Forelimb muscle (tissue), 1 donor: ENCODE measurements around the gene ARHGAP31. TPM values are rescaled to one million over a fixed set of nuclear protein-coding genes. Genes with fewer than 3 reads are reported as not detected.
"Not testable (repeated sequence)": the region's sequence is repeated elsewhere in the genome, so short reads cannot be mapped to it uniquely, and the experiment has no call there.

Experiments
- DNase-seq: peaks from one replicate; pipeline ENCODE4 v3.0.0-alpha.2; 2013; ENCODE audit warnings: low read depth
- polyA plus RNA-seq: library from polyadenylated mRNA; unstranded; fragments of 120-200 nt; gene quantifications from one replicate; pipeline ENCODE4 v1.2.1, GENCODE V29; 2013; ENCODE audit not compliant: insufficient read length

Gene ARHGAP31
- polyA plus RNA-seq, 1 donor: 10.1 TPM

- no peak for DNase-seq
Measured at GRCh38 chr3:119349354-119350041, 55.3 kb downstream of the ARHGAP31 start.

- DNase-seq: no peak
Measured at GRCh38 chr3:119350114-119350513, 55.9 kb downstream of the ARHGAP31 start.

GRCh38 chr3:119351581-119351980, 57.4 kb downstream of the ARHGAP31 start:
- DNase-seq: no peak

GRCh38 chr3:119352034-119352609, 57.9 kb downstream of the ARHGAP31 start:
- DNase-seq: no peak

- DNase-seq: peak; percentile 50
Measured at GRCh38 chr3:119352863-119353527, 58.8 kb downstream of the ARHGAP31 start.

GRCh38 chr3:119355608-119356007, 61.4 kb downstream of the ARHGAP31 start:
- not testable (repeated sequence) for DNase-seq

- no peak for DNase-seq
Measured at GRCh38 chr3:119356646-119357045, 62.5 kb downstream of the ARHGAP31 start.

GRCh38 chr3:119357190-119357589, 63.0 kb downstream of the ARHGAP31 start:
- DNase-seq: no peak

GRCh38 chr3:119359476-119360326, 65.5 kb downstream of the ARHGAP31 start:
- no peak for DNase-seq

- no peak for DNase-seq
Measured at GRCh38 chr3:119360736-119361462, 66.7 kb downstream of the ARHGAP31 start.

- no peak for DNase-seq
Measured at GRCh38 chr3:119362010-119362409, 67.8 kb downstream of the ARHGAP31 start.

- no peak for DNase-seq
Measured at GRCh38 chr3:119362940-119363725, 69.0 kb downstream of the ARHGAP31 start.

- no peak for DNase-seq
Measured at GRCh38 chr3:119364401-119364800, 70.2 kb downstream of the ARHGAP31 start.

- DNase-seq: no peak
Measured at GRCh38 chr3:119365418-119365817, 71.2 kb downstream of the ARHGAP31 start.

GRCh38 chr3:119367000-119367399, 72.8 kb downstream of the ARHGAP31 start:
- no peak for DNase-seq

GRCh38 chr3:119368298-119368697, 74.1 kb downstream of the ARHGAP31 start:
- no peak for DNase-seq

- DNase-seq: not testable (repeated sequence)
Measured at GRCh38 chr3:119371786-119372185, 77.6 kb downstream of the ARHGAP31 start.

- DNase-seq: no peak
Measured at GRCh38 chr3:119375106-119375505, 80.9 kb downstream of the ARHGAP31 start.

GRCh38 chr3:119375510-119375909, 81.3 kb downstream of the ARHGAP31 start:
- DNase-seq: no peak

GRCh38 chr3:119376758-119377157, 82.6 kb downstream of the ARHGAP31 start:
- DNase-seq: no peak
